Stimulated activated CD8-positive, alpha-beta memory T cell treated with anti-CD3 and anti-CD28 coated beads, Interleukin-15, amount 100 ng/mL, for 4 hours (primary cell): ENCODE measurements around the gene TRIM34.
"Not testable (repeated sequence)": the region's sequence is repeated elsewhere in the genome, so short reads cannot be mapped to it uniquely, and the experiment has no call there.

Source experiments
- DNase-seq, 2 donors: peaks; one replicate each; pipeline ENCODE4 v3.0.0-alpha.2; 2020; ENCODE audit warnings: low read depth in 2 of 2

TRIM34 gene

GRCh38 chr11:5620651-5621521 lies 3.9 kb upstream of the TRIM34 start:
- no peak for DNase-seq

GRCh38 chr11:5621580-5621979 lies 3.2 kb upstream of the TRIM34 start:
- DNase-seq, result no peak

- no peak for DNase-seq
These were observed 2.0 kb upstream of the TRIM34 start for GRCh38 chr11:5622802-5623201.

GRCh38 chr11:5625281-5625680 lies 480 bp downstream of the TRIM34 start:
- no peak for DNase-seq

- no peak for DNase-seq
These were observed 1.4 kb downstream of the TRIM34 start for GRCh38 chr11:5626196-5626595.

GRCh38 chr11:5631417-5631816 lies 6.6 kb downstream of the TRIM34 start:
- DNase-seq, result no peak

- no peak for DNase-seq
These were observed 7.3 kb downstream of the TRIM34 start for GRCh38 chr11:5631969-5632635.

GRCh38 chr11:5639953-5640352 lies 15.2 kb downstream of the TRIM34 start:
- no peak for DNase-seq

- no peak for DNase-seq
These were observed 18.8 kb downstream of the TRIM34 start for GRCh38 chr11:5643585-5643984.

- DNase-seq, result no peak
These were observed 21.3 kb downstream of the TRIM34 start for GRCh38 chr11:5646139-5646538.

GRCh38 chr11:5655474-5655873 lies 30.7 kb downstream of the TRIM34 start:
- no peak for DNase-seq

GRCh38 chr11:5656956-5657355 lies 32.2 kb downstream of the TRIM34 start:
- DNase-seq, result not testable (repeated sequence)

- no peak for DNase-seq
These were observed 33.5 kb downstream of the TRIM34 start for GRCh38 chr11:5658318-5658717.

GRCh38 chr11:5663511-5663910 lies 38.7 kb downstream of the TRIM34 start:
- DNase-seq, result no peak

GRCh38 chr11:5665051-5665570 lies 40.3 kb downstream of the TRIM34 start:
- DNase-seq, result no peak

- DNase-seq, result no peak
These were observed 41.1 kb downstream of the TRIM34 start for GRCh38 chr11:5665746-5666401.

- DNase-seq, result no peak
These were observed 41.6 kb downstream of the TRIM34 start for GRCh38 chr11:5666402-5666793.

- no peak for DNase-seq
These were observed 47.0 kb downstream of the TRIM34 start for GRCh38 chr11:5671831-5672230.

- DNase-seq, result no peak
These were observed 49.6 kb downstream of the TRIM34 start for GRCh38 chr11:5674391-5674790.

GRCh38 chr11:5679811-5680210 lies 55.0 kb downstream of the TRIM34 start:
- DNase-seq, result no peak

- DNase-seq, result not testable (repeated sequence)
These were observed 58.2 kb downstream of the TRIM34 start for GRCh38 chr11:5682890-5683441.

GRCh38 chr11:5683620-5684019 lies 58.8 kb downstream of the TRIM34 start:
- DNase-seq, result peak in 1 of 2 donors; percentile 22
